Measurements from ENCODE around the gene CPXM2. TPM values are rescaled to one million over a fixed set of nuclear protein-coding genes. Genes with fewer than 3 reads are reported as not detected.

The CPXM2 gene
- total RNA-seq, 1 experiment from 2014 or later, result 0.12 TPM

GRCh38 chr10:123909866-123910265, 18.3 kb upstream of the CPXM2 start (continued):
- no peak for TF ChIP-seq CTCF (IDR thresholded peaks at IDR 0.05 in 2 of 3, conservative IDR thresholded peaks at IDR 0.05 in 1 of 3; ENCODE audit: borderline replicate concordance in 1 of 3, insufficient read depth in 1 of 3, low read depth in 2 of 3, low read length in 2 of 3)
- TF ChIP-seq ZNF274 (IDR thresholded peaks at IDR 0.05; ENCODE audit: low read depth, low read length), result no peak
- no peak for TF ChIP-seq EZH2phosphoT487 (IDR thresholded peaks at IDR 0.05; ENCODE audit: borderline replicate concordance)
- TF ChIP-seq ELF1 (IDR thresholded peaks at IDR 0.05; ENCODE audit: borderline replicate concordance, low read depth), result no peak
- TF ChIP-seq JUND (IDR thresholded peaks at IDR 0.05), result no peak
- TF ChIP-seq CBX3 (IDR thresholded peaks at IDR 0.05; ENCODE audit: low read depth), result no peak
- TF ChIP-seq ATF3 (IDR thresholded peaks at IDR 0.05), result no peak

- no peaks in the 10 kb centered on the region for H3K9me3 ChIP-seq (ENCODE audit: control insufficient read depth in 1 of 2, insufficient read depth in 1 of 2, low read depth in 1 of 2, low read length in 2 of 2)
- no TSS peak for BruUV-seq (replicated peaks)
- peaks cover 3 to 4% of the 10 kb centered on the region in 2 experiments; a peak in 2 of 4 replicates for H3K4me1 ChIP-seq (ENCODE audit: control insufficient read depth in 1 of 2, insufficient read depth in 2 of 2, low read length in 2 of 2)
- CTCF ChIA-PET, result no interaction called here
- RAD21 ChIA-PET (ENCODE audit: low non-redundant PET in 1 of 2, low total read pairs in 2 of 2, uncharacterized antibody in 2 of 2, unreplicated experiment in 2 of 2), result interaction anchor here in 1 of 2 experiments (1.2 kb wide), 1 partner anchor 12 kb away, joined by 3 read pairs; no protein-coding TSS in a partner anchor
- ATAC-seq (no peak), DNase-seq (ENCODE audit: low read depth, low spot score) (no peak)
- TF ChIP-seq JUND (IDR thresholded peaks at IDR 0.05) (no peak), FOSL1 (IDR thresholded peaks at IDR 0.05; ENCODE audit: low read depth) (no peak), ATF3 (IDR thresholded peaks at IDR 0.05) (no peak), EZH2phosphoT487 (IDR thresholded peaks at IDR 0.05; ENCODE audit: borderline replicate concordance) (no peak), RAD21 (IDR thresholded peaks at IDR 0.05; ENCODE audit: low read depth) (no peak), SIN3A (IDR thresholded peaks at IDR 0.05; ENCODE audit: low read depth) (no peak), MAX (IDR thresholded peaks at IDR 0.05) (no peak), YY1 (IDR thresholded peaks at IDR 0.05; ENCODE audit: extremely low read depth, insufficient replicate concordance, low read depth, low read length) (no peak), POLR2AphosphoS5 (IDR thresholded peaks at IDR 0.05; ENCODE audit: low read depth, low read length) (no peak), REST (IDR thresholded peaks at IDR 0.05; ENCODE audit: low read depth) (no peak), POLR2A (IDR thresholded peaks at IDR 0.05; ENCODE audit: borderline replicate concordance, extremely low read depth, insufficient read depth, insufficient read length) (no peak)
- TF ChIP-seq, protein P1, sequence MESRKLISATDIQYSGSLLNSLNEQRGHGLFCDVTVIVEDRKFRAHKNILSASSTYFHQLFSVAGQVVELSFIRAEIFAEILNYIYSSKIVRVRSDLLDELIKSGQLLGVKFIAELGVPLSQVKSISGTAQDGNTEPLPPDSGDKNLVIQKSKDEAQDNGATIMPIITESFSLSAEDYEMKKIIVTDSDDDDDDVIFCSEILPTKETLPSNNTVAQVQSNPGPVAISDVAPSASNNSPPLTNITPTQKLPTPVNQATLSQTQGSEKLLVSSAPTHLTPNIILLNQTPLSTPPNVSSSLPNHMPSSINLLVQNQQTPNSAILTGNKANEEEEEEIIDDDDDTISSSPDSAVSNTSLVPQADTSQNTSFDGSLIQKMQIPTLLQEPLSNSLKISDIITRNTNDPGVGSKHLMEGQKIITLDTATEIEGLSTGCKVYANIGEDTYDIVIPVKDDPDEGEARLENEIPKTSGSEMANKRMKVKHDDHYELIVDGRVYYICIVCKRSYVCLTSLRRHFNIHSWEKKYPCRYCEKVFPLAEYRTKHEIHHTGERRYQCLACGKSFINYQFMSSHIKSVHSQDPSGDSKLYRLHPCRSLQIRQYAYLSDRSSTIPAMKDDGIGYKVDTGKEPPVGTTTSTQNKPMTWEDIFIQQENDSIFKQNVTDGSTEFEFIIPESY (IDR thresholded peaks at IDR 0.05; ENCODE audit: extremely low read depth, insufficient replicate concordance, low read length), result no peak
- no peak overlapping the region for H3K9ac ChIP-seq (ENCODE audit: low read length)
- POLR2A ChIA-PET, result no interaction called here
- H3K79me2 ChIP-seq (ENCODE audit: insufficient read depth, low read length), result no peaks in the 10 kb centered on the region
- peaks cover 77% of the 10 kb centered on the region for H3K27me3 ChIP-seq (ENCODE audit: insufficient read depth, low read length)
- no peak overlapping the region for H3K27ac ChIP-seq (ENCODE audit: low read depth, low read length)
- H3K4me3 ChIP-seq (replicated peaks in 1 of 2; ENCODE audit: low read depth in 1 of 2, low read length in 2 of 2), result no peak overlapping the region
- H2AFZ ChIP-seq (ENCODE audit: low read depth, low read length, poor library complexity, severe bottlenecking), result no peak overlapping the region
- H4K20me1 ChIP-seq (ENCODE audit: insufficient read depth), result no peaks in the 10 kb centered on the region
- H3K4me2 ChIP-seq (ENCODE audit: low read length), result no peak overlapping the region
- intact Hi-C loops (cut with micrococcal nuclease), result no loop called here
- no peaks in the 10 kb centered on the region for H3K9me2 ChIP-seq (ENCODE audit: insufficient read depth)
- no peaks in the 10 kb centered on the region for H3K36me3 ChIP-seq (ENCODE audit: control insufficient read depth in 1 of 2, insufficient read depth in 2 of 2, low read length in 2 of 2)
Measured at GRCh38 chr10:123909426-123909825, 17.8 kb upstream of the CPXM2 start.

Measured in HCT116 (cell line).